WTC11 (cell line): Measurements from ENCODE around the gene FBLN5.

Experiments
- ATF2 ChIP-seq: sonication (generic); formaldehyde crosslinking; IDR thresholded peaks from 2 replicates; pipeline ENCODE4 v1.8.1; 2022; ENCODE audit warnings: low read depth, missing genetic modification reagents, borderline replicate concordance
- CTCF ChIP-seq: fragments of 200-600 bp; IDR thresholded peaks from 2 replicates; pipeline ENCODE4 v1.8.0; 2022; ENCODE audit warnings: antibody characterized with exemption
- ESRRA ChIP-seq: sonication (generic); formaldehyde crosslinking; IDR thresholded peaks from 2 replicates; pipeline ENCODE4 v1.8.1; 2022; ENCODE audit warnings: mild to moderate bottlenecking, missing genetic modification reagents, borderline replicate concordance
- GABPB1 ChIP-seq: sonication (generic); formaldehyde crosslinking; IDR thresholded peaks from 2 replicates; pipeline ENCODE4 v1.8.1; 2023; ENCODE audit warnings: mild to moderate bottlenecking, missing genetic modification reagents
- GRHL2 ChIP-seq: fragments of 250-450 bp; sonication (Bioruptor Pico); IDR thresholded peaks from 2 replicates; pipeline ENCODE4 v1.8.0; 2022; ENCODE audit warnings: mild to moderate bottlenecking, moderate library complexity; ENCODE audit not compliant: insufficient replicate concordance, severe bottlenecking
- IRF2 ChIP-seq: sonication (generic); formaldehyde crosslinking; IDR thresholded peaks from 2 replicates; pipeline ENCODE4 v1.8.0; 2022; ENCODE audit warnings: low read depth, missing genetic modification reagents, borderline replicate concordance
- TF ChIP-seq, protein P1 (sequence below): sonication (generic); formaldehyde crosslinking; IDR thresholded peaks from 2 replicates; pipeline ENCODE4 v1.8.0; 2022; ENCODE audit warnings: mild to moderate bottlenecking, missing genetic modification reagents
- TF ChIP-seq, protein P2 (sequence below): sonication (generic); formaldehyde crosslinking; conservative IDR thresholded peaks from 2 replicates; pipeline ENCODE4 v1.8.1; 2022; ENCODE audit warnings: mild to moderate bottlenecking, missing genetic modification reagents

DNA sequence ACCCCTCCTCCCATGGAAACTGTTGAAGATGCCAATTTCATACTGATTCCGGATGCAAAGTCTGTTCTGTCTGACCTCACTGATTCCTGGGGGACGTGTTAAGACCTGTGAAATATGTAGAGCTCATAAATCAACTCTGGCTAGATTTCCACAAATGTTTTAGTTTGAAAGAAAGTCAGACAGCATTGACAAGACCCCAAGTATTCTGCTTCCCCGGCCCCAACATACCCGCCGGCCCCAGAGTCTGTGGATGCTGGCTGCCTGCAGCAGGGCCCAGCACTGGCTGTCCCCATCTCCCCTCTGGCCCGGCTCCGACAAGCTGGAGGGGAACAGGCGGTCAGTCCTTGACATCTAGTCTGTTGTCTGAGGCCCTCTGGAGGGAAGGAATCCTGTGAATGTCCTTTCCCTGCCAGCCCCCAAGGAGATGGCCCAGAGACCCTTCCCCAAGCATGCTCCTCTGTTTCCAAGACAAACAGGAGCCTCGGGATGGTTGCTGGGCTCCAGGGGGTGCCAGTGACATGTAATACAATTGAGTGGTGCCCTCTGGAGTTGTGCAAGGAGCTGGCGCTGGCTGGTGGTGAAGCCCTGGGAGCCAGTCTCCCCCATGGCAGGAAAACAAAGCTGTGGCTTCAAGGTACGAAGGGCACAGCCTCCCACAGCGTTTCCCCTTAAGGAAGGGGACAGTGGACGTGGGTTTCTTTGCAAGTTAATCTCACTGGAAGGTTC, 22.3 kb downstream of the FBLN5 start:
- TF ChIP-seq CTCF, result no peak
- no peak for TF ChIP-seq ESRRA (CRISPR knock-in tag)
- no peak for TF ChIP-seq GABPB1 (CRISPR knock-in tag)
- TF ChIP-seq ATF2 (CRISPR knock-in tag), result no peak
- TF ChIP-seq, protein P1, sequence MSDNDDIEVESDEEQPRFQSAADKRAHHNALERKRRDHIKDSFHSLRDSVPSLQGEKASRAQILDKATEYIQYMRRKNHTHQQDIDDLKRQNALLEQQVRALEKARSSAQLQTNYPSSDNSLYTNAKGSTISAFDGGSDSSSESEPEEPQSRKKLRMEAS (CRISPR knock-in tag), result no peak
- no peak for TF ChIP-seq GRHL2 (CRISPR knock-in tag)
- TF ChIP-seq IRF2, result no peak
- TF ChIP-seq, protein P2, sequence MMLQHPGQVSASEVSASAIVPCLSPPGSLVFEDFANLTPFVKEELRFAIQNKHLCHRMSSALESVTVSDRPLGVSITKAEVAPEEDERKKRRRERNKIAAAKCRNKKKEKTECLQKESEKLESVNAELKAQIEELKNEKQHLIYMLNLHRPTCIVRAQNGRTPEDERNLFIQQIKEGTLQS, result no peak
